ENCODE measurements around the gene ALB. TPM values are rescaled to one million over a fixed set of nuclear protein-coding genes. Genes with fewer than 3 reads are reported as not detected.
"Not testable (repeated sequence)": the region's sequence is repeated elsewhere in the genome, so short reads cannot be mapped to it uniquely, and the experiment has no call there.

ALB gene
- 10 to 100 TPM in 1 of 4 donors, 1 to 10 TPM in 3; 2.0 to 61.1 (median 3.3) TPM for polyA plus RNA-seq (ENCODE audit: insufficient read length in 4 of 4)

DNA sequence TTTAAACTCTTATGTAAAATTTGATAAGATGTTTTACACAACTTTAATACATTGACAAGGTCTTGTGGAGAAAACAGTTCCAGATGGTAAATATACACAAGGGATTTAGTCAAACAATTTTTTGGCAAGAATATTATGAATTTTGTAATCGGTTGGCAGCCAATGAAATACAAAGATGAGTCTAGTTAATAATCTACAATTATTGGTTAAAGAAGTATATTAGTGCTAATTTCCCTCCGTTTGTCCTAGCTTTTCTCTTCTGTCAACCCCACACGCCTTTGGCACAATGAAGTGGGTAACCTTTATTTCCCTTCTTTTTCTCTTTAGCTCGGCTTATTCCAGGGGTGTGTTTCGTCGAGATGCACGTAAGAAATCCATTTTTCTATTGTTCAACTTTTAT, at the start of gene ALB:
TSS of gene ALB (plus strand) at position 246 of the 400 bp plus-strand sequence. CDS start at position 287, 41 bp downstream.
- DNase-seq (ENCODE audit: low read depth in 4 of 4, low spot score in 3 of 4) = no peak

DNA sequence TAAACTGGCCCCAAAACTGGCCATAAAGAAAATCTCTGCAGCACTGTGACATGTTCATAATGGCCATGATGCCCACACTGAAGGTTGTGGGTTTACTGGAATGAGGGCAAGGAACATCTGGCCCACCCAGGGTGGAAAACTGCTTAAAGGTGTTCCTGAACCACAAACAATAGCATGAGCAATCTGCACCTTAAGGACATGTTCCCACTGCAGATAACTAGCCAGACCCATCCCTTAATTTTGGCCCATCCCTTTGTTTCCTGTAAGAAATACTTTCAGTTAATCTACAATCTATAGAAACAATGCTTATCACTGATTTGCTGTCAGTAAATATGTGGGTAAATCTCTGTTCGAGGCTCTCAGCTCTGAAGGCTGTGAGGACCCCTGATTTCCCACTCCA, 46.9 kb upstream of the ALB start:
- DNase-seq (ENCODE audit: low read depth in 4 of 4, low spot score in 3 of 4) = not testable (repeated sequence)

DNA sequence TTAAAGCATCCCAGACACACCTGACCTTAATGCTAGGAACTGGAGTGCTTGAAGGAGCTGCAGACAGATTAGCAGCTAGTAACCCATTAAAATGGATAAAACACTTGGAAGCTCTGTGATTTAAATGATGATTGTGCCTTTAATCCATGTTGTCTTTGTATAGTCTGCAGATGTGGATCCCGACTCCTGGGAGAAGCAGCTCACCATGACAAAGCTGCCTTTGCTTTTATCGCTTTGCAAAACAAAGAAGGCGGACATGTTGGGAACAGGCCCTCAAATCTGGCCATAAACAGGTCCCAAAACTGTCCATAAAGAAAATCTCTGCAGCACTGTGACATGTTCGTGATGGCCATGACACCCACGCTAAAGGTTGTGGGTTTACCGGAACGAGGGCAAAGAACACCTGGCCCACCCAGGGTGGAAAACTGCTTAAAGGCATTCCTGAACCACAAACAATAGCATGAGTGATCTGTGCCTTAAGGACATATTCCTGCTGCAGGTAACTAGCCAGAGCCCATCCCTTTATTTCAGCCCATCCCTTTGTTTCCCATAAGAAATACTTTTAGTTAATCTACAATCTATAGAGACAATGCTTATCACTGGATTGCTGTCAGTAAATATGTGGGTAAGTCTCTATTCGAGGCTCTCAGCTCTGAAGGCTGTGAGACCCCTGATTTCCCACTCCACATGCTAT, 34.4 kb upstream of the ALB start:
- DNase-seq (ENCODE audit: low read depth in 4 of 4, low spot score in 3 of 4) = not testable (repeated sequence)

DNA sequence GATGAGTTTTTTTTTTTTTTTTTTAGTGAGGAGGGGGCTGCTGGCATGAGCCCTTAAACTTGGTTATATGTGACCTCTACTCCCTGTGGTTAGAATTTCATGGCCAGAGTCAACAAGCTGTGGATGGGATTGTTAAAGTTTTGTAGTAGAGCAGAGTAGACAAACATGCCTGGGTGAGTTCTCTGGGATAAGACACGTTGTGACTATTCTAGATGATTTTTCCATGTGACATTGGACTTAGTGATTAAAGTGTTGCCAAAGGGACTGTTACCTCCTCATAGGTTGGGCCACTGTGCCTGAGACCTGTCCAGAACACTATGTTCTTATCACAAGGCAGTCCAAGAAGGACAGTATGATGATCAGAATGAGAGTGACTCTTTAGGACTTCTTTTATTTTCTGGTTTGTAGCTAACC, 28.8 kb upstream of the ALB start:
- no peak for DNase-seq (ENCODE audit: low read depth in 4 of 4, low spot score in 3 of 4)

DNA sequence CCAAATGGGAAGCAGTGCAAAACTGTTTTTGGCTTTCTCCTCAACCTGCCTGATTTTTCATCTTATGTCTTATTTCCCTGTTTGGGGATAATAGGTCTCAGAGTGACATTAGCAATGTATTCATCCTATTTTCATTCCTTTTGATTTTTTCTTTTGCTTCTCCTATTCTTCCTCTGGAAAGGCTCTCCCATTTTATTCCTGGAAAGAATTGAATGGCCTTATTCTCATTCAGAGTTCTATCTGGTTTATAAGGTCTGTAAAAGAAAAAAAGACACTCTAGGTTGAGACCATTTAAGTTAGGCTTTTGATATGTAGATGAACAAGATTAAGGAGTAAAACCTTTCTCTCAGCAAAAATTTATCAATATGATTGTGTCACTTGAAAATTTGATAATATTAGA, 27.8 kb upstream of the ALB start:
- no peak for DNase-seq (ENCODE audit: low read depth in 4 of 4, low spot score in 3 of 4)

DNA sequence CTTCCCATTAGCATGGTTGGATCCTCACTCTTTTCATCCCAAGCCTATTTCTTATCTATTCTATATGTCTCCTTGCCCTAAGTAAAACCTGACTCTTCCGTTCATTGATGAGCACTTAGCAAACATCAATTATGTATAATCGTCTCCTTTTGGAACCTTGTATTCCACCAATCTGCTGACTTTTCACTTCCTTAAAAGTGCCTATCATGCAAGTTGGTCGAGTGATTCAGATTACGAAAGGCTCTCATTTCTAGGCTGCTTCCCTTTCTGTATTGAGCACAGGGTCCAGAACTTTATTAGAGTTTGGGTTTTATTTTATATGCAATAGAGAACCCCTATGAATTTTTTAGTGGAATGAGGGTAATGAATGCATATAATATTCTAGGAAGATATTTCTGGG, 27.1 kb upstream of the ALB start:
- DNase-seq (ENCODE audit: low read depth in 4 of 4, low spot score in 3 of 4) = no peak

DNA sequence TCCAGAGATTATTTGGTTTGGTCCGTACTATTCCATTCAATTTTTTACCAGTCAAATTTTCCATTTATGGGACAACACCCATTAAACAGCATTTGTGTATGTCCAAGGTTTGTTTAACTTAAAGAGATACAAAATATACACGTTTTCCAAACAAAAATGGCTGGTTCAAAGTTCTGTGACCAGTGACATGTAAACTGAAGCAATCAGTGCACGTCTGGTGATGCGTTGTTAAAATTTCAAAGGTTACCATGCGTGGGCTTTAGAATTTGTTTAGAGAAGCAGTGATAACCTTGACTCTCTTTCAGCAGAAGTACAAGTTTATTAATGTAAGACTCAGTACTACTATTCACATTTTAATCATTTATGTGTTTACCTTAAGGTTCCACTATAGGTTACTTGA, 25.2 kb upstream of the ALB start:
- DNase-seq (ENCODE audit: low read depth in 4 of 4, low spot score in 3 of 4) = no peak

DNA sequence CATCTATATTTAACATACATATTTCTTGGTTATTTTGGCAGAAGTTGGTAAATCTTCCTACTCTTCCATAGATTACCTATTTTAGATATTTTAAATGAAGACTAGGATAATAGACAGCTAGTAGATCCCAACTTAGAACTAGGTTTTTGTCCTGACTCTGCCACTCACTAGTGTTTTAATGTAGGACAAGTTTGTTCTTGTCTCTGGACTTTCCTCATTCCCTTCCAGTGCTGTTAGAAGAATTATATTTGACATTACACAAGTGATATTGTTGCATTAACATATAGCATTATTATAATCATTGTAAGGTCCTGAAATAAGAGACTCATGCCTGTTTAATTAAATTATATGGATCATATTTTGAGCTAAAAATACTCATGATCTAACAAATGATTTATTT, 24.1 kb upstream of the ALB start:
- DNase-seq (ENCODE audit: low read depth in 4 of 4, low spot score in 3 of 4) = no peak

DNA sequence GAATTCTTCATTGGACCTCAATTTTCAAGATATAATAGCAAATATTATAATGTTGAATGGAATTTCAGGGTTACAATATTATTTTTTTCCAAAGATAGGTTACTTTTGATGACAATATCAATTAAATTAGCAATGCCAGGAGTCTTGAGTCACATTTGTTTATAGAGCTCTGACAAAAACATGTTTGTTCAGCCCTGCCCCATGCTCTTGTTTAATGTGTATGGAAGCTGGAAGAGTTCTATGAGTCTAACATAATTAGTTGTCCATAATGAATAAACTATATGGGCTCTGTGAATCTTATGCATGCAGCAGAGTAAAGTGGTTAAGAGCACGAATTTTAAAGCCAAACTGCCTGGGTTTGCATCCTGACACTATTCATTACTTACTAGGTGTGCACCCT, 22.9 kb upstream of the ALB start:
- no peak for DNase-seq (ENCODE audit: low read depth in 4 of 4, low spot score in 3 of 4)

DNA sequence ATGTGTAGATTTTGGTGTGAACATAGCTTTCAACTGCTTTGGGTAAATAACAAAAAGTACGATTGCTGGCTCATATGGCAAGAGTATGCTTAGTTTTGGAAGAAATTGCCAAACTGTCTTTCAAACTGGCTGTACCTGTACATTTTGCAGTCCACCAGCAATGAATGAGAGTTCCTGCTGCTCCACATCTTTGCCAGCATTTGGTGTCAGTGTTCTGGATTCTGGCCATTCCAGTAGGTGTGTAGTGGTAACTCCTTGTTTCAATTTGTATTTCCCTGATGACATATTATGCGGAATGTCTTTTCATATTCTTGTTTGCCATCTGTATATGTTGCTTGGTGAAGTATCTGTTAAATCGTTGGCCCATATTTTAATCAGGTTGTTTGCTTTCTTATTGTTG, 20.6 kb upstream of the ALB start:
- DNase-seq (ENCODE audit: low read depth in 4 of 4, low spot score in 3 of 4) = no peak

DNA sequence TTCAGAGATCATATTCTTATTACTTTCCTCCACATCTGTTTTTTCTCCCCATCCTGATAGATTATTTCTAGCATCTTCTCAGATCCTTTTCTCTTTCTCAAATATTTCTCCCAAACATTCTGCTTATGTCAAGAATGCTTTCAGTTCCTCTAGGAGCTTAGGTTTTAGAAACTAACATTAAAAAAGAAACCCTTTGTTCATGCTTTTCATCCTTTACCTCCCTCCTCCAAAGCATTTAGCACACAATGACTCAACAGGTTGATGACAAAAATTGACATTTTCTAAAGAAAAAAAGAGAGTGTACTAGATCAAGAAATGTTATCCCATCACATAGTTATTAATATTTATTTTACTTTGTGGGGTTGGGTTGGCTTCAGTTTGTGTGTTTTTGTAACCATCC, 16.5 kb upstream of the ALB start:
- DNase-seq (ENCODE audit: low read depth in 4 of 4, low spot score in 3 of 4) = no peak

DNA sequence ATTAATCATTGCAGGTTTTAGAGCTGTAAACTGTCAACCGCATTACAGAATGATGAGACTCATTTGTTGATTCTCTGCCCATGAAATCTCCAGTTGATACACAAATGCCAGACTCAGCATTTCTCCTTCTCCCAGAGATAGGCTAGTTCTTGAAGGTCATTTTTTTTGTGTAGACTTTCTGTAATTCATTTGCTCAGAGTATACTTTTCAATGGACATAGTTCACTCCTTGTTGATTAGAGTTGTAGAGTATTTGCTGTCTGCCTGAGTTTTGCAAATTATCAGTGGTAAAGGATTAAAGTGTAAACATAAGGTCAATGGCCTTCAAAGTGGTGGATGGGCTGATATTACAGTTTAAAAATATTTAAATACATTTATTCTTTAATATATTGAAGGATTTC, 15.2 kb upstream of the ALB start:
- DNase-seq (ENCODE audit: low read depth in 4 of 4, low spot score in 3 of 4) = no peak

DNA sequence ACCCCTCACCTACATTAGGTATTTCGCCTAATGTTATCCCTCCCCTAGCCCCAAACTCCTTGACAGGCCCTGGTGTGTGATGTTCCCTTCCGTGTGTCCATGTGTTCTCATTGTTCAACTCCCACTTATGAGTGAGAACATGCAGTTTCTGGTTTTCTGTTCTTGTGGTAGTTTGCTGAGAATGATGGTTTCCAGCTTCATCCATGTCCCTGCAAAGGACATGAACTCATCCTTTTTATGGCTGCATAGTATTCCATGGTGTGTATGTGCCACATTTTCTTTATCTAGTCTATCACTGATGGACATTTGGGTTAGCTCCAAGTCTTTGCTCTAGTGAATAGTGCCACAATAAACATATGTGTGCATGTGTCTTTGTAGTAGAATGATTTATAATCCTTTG, 14.4 kb upstream of the ALB start:
- not testable (repeated sequence) for DNase-seq (ENCODE audit: low read depth in 4 of 4, low spot score in 3 of 4)

DNA sequence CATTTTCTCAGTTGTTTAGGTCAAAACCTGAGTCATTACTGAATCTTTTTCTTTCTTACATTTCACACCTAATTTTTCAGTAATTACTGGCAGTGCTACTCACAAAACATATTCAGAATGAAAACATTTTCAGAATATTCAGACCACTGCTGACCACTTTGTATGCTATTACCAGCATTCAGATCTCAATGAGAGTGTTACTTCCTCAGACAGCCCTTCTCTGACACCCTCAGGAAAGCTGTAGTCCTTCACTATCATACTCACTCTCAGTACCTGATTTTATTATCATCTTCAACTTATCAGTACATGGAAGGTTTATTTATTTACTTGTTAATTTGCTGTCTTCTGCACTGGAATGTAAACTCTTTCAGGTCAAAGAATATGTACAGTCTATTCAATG, 12.3 kb upstream of the ALB start:
- DNase-seq (ENCODE audit: low read depth in 4 of 4, low spot score in 3 of 4) = no peak

DNA sequence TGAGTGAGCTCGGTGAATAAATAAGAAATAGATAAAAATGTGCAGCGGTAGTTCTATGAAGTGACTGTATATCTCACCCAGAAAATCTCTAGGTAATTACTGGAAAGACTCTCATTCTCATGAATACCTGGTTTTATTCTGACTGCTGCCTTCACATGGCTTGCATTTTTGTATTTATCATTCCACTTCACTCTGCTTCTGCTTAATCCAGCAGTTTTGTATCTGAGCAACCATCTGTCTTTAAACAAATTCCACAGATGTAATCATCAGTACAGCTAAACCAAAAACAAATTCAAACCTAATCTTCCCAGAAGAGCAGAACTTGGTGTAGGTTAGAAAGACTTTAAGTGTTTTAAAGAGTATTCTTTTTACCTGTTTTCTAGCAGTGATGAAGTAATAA, 11.2 kb upstream of the ALB start:
- no peak for DNase-seq (ENCODE audit: low read depth in 4 of 4, low spot score in 3 of 4)

DNA sequence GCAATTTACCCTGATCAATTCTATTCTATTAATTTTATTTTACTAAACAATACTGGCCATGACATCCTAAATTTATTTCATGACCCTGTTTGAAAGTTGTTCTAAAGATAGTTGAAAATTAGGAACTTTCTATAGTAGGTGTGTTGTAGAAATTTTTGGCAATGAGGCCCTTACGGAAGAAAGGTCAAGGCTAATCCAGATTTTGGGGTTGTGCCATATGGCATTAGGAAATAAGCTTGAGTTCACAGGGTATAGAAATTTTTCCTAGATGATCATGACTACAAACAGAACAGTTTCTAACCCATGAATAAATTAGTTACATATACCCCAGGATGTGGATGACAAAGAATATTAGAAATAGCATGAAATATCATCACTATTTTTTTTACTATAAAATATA, 7.8 kb upstream of the ALB start:
- DNase-seq (ENCODE audit: low read depth in 4 of 4, low spot score in 3 of 4) = no peak

DNA sequence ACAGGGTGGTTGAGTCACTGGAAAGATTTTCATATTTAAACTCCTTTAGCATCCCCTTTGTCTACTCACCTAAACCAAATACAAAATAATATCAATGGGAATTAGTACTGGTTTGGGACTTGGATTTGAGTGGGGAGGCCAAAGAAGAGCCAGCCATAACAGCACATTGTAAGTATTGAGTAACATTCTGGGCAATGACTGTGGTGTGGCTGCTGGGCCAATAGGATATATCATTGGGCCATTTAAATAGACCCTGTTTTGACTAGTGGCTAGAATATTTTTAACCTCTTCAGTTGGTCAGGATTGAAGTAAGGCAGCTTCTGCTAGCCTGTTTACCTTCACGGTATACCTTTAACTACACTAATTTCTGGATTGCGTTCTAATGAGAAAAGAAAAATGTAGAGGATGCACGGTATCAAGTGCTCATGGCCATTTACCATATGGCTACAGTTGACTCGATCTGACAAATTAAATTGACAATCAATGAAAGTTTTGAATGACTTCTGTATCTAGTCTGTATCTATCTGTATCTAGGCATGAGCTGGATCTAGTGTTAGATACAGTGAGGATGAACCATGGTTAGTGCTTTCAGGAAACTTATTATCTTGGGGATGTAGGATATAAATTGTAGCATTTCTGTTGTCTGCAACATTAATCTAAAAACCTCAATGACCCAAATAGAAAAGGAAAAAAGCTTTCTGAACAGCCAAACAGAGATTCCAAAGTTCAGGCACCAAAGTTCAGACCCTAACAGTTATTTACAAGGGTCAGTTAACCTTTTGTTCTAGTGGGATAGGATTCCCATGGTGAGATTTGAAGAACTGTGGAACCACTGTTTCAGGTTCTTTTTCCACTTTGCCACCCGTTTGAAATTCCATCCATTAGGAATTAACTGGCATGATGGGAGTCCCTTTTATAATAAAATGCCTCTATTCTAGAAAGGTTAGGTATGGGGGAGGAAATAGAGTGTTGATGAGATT, 6.8 kb upstream of the ALB start:
- DNase-seq (ENCODE audit: low read depth in 4 of 4, low spot score in 3 of 4) = no peak

DNA sequence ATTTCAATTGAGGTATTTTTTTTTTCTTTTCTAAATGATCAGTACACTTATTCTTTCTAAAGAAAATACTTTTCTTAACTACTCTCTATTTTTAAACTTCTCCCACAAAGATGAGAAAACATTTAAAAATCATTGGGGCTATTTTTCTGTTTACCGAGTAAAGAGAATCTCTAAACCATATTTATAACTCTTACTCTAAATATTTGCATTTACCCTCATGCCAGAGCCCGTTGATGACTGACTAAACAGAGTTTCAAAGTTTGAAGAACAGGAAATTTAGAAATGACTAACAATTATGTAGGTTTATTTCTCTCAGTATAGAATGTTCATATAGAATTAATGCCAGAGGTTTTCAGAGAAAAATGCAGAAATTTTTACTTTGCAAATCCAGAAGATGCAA, 2.7 kb upstream of the ALB start:
- no peak for DNase-seq (ENCODE audit: low read depth in 4 of 4, low spot score in 3 of 4)

DNA sequence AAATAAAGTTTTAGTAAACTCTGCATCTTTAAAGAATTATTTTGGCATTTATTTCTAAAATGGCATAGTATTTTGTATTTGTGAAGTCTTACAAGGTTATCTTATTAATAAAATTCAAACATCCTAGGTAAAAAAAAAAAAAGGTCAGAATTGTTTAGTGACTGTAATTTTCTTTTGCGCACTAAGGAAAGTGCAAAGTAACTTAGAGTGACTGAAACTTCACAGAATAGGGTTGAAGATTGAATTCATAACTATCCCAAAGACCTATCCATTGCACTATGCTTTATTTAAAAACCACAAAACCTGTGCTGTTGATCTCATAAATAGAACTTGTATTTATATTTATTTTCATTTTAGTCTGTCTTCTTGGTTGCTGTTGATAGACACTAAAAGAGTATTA, 370 bp downstream of the ALB start:
- DNase-seq (ENCODE audit: low read depth in 4 of 4, low spot score in 3 of 4) = no peak

DNA sequence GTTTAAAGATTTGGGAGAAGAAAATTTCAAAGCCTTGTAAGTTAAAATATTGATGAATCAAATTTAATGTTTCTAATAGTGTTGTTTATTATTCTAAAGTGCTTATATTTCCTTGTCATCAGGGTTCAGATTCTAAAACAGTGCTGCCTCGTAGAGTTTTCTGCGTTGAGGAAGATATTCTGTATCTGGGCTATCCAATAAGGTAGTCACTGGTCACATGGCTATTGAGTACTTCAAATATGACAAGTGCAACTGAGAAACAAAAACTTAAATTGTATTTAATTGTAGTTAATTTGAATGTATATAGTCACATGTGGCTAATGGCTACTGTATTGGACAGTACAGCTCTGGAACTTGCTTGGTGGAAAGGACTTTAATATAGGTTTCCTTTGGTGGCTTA, 1.1 kb downstream of the ALB start:
- DNase-seq (ENCODE audit: low read depth in 4 of 4, low spot score in 3 of 4) = no peak

DNA sequence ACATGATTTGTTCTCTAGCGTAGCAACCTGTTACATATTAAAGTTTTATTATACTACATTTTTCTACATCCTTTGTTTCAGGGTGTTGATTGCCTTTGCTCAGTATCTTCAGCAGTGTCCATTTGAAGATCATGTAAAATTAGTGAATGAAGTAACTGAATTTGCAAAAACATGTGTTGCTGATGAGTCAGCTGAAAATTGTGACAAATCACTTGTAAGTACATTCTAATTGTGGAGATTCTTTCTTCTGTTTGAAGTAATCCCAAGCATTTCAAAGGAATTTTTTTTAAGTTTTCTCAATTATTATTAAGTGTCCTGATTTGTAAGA, 2.4 kb downstream of the ALB start:
- no peak for DNase-seq (ENCODE audit: low read depth in 4 of 4, low spot score in 3 of 4)

DNA sequence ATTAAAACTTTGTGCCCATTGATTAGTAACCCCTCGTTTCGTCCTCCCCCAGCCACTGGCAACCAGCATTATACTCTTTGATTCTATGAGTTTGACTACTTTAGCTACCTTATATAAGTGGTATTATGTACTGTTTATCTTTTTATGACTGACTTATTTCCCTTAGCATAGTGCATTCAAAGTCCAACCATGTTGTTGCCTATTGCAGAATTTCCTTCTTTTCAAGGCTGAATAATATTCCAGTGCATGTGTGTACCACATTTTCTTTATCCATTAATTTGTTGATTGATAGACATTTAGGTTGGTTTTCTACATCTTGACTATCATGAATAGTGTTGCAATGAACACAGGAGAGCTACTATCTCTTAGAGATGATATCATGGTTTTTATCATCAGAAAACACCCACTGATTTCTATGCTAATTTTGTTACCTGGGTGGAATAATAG, 3.2 kb downstream of the ALB start:
- no peak for DNase-seq (ENCODE audit: low read depth in 4 of 4, low spot score in 3 of 4)

All from right renal pelvis (tissue), 4 donors.